HEK293 (cell line): ENCODE measurements around the gene ZNF202.

ENCODE experiments used
- CTCF ChIA-PET: fragments of 350-600 bp; formaldehyde crosslinking; extraction: SDS; loops from one replicate; lab custom pipeline; 2021; ENCODE audit warnings: antibody characterized with exemption; lab: Yijun Ruan, JAX
- POLR2A ChIA-PET: fragments of 300-600 bp; formaldehyde crosslinking; extraction: SDS; loops from one replicate; lab custom pipeline; 2020; ENCODE audit warnings: antibody characterized with exemption, inconsistent platforms; lab: Yijun Ruan, JAX
- H3K27ac ChIP-seq: fragments of 200-500 bp; sonication (Bioruptor generic); 2 replicates; pipeline ENCODE4 v1.5.1; 2014; ENCODE audit warnings: low read depth, low read length, control low read depth, inconsistent platforms; ENCODE audit errors: extremely low read depth
- H3K36me3 ChIP-seq, 2 experiments: fragments of 200-500 bp in 1 of 2; sonication (Bioruptor generic) in 1 of 2; 1 replicate in 1 of 2; 2 replicates in 1 of 2; pipeline ENCODE4 v1.5.1; 2014 to 2017; ENCODE audit warnings: inconsistent platforms in 2 of 2, low read length in 2 of 2; ENCODE audit not compliant: control insufficient read depth in 2 of 2, insufficient read depth in 1 of 2
- H3K4me1 ChIP-seq: fragments of 200-500 bp; sonication (Bioruptor generic); 2 replicates; pipeline ENCODE4 v1.5.1; 2014; ENCODE audit warnings: mild to moderate bottlenecking, low read length, inconsistent platforms; ENCODE audit not compliant: control insufficient read depth, insufficient read depth
- H3K4me3 ChIP-seq: 2 replicates; pipeline ENCODE4 v1.5.1; 2011; ENCODE audit warnings: low read depth, mild to moderate bottlenecking, control low read depth, low read length, moderate library complexity
- H3K9me3 ChIP-seq: fragments of 200-500 bp; sonication (Bioruptor generic); 2 replicates; pipeline ENCODE4 v1.5.1; 2014; ENCODE audit warnings: low read depth, low read length, inconsistent platforms; ENCODE audit not compliant: control insufficient read depth, insufficient read depth
- ELK4 ChIP-seq: IDR thresholded peaks from 2 replicates; pipeline ENCODE4 v1.6.1; 2011; ENCODE audit warnings: mild to moderate bottlenecking, low read depth, low read length, borderline replicate concordance
- GLIS2 ChIP-seq: fragments of 450-650 bp; formaldehyde crosslinking; IDR thresholded peaks from 2 replicates; pipeline ENCODE4 v1.5.1; 2016; ENCODE audit warnings: missing biosample characterization, missing genetic modification characterization
- ZBTB21 ChIP-seq: fragments of 450-650 bp; formaldehyde crosslinking; IDR thresholded peaks from 2 replicates; pipeline ENCODE4 v1.5.1; 2017; ENCODE audit warnings: missing biosample characterization, missing genetic modification characterization
- ZBTB48 ChIP-seq: fragments of 450-650 bp; formaldehyde crosslinking; IDR thresholded peaks from 2 replicates; pipeline ENCODE4 v1.5.1; 2016; ENCODE audit warnings: missing biosample characterization, missing genetic modification characterization
- ZNF302 ChIP-seq: fragments of 450-650 bp; formaldehyde crosslinking; IDR thresholded peaks from 2 replicates; pipeline ENCODE4 v1.5.1; 2016; ENCODE audit warnings: missing biosample characterization, missing genetic modification characterization, low read depth
- ZNF558 ChIP-seq: fragments of 450-650 bp; formaldehyde crosslinking; IDR thresholded peaks from 2 replicates; pipeline ENCODE4 v1.5.1; 2016; ENCODE audit warnings: missing biosample characterization, missing genetic modification characterization
- ZNF621 ChIP-seq: fragments of 450-650 bp; formaldehyde crosslinking; IDR thresholded peaks from 2 replicates; pipeline ENCODE4 v1.5.1; 2017; ENCODE audit warnings: missing biosample characterization, missing genetic modification characterization
- ZNF768 ChIP-seq: fragments of 450-650 bp; formaldehyde crosslinking; IDR thresholded peaks from 2 replicates; pipeline ENCODE4 v1.5.1; 2018; ENCODE audit warnings: missing biosample characterization, mild to moderate bottlenecking, missing genetic modification characterization
- ZNF837 ChIP-seq: fragments of 450-650 bp; formaldehyde crosslinking; IDR thresholded peaks from 2 replicates; pipeline ENCODE4 v1.5.1; 2016; ENCODE audit warnings: missing biosample characterization, missing genetic modification characterization
- TF ChIP-seq, protein P1 (sequence below): fragments of 450-650 bp; formaldehyde crosslinking; IDR thresholded peaks from 2 replicates; pipeline ENCODE4 v1.5.1; 2016; ENCODE audit warnings: missing biosample characterization, missing genetic modification characterization, borderline replicate concordance
- TF ChIP-seq, protein P2 (sequence below): fragments of 450-650 bp; formaldehyde crosslinking; IDR thresholded peaks from 2 replicates; pipeline ENCODE4 v1.5.1; 2016; ENCODE audit warnings: missing biosample characterization, missing genetic modification characterization
- TF ChIP-seq, protein P3 (sequence below): fragments of 450-650 bp; formaldehyde crosslinking; IDR thresholded peaks from 2 replicates; pipeline ENCODE4 v1.5.1; 2016; ENCODE audit warnings: missing biosample characterization, missing genetic modification characterization, low read depth
- TF ChIP-seq, protein P4 (sequence below): fragments of 450-650 bp; formaldehyde crosslinking; IDR thresholded peaks from 2 replicates; pipeline ENCODE4 v1.5.1; 2017; ENCODE audit warnings: missing biosample characterization, missing genetic modification characterization

The ZNF202 gene

DNA sequence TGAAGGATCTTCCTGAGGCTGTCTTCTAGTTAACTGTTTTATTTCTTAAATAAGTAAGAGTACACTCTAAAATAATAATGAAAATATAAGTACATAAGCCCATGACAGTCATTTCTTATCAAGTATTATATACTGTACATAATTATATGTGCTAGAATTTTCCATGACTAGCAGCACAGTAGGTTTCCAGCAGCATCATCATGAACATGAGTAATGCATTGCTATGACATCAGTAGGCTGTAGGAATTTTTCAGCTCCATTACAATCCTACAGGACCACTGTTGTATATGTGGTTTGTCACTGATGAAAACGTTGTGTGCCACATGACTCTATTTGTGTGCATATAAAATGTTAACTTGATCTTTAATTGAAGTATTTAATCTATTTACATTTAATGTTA is 22.0 kb downstream of the ZNF202 start (continued):
- TF ChIP-seq, protein P1, sequence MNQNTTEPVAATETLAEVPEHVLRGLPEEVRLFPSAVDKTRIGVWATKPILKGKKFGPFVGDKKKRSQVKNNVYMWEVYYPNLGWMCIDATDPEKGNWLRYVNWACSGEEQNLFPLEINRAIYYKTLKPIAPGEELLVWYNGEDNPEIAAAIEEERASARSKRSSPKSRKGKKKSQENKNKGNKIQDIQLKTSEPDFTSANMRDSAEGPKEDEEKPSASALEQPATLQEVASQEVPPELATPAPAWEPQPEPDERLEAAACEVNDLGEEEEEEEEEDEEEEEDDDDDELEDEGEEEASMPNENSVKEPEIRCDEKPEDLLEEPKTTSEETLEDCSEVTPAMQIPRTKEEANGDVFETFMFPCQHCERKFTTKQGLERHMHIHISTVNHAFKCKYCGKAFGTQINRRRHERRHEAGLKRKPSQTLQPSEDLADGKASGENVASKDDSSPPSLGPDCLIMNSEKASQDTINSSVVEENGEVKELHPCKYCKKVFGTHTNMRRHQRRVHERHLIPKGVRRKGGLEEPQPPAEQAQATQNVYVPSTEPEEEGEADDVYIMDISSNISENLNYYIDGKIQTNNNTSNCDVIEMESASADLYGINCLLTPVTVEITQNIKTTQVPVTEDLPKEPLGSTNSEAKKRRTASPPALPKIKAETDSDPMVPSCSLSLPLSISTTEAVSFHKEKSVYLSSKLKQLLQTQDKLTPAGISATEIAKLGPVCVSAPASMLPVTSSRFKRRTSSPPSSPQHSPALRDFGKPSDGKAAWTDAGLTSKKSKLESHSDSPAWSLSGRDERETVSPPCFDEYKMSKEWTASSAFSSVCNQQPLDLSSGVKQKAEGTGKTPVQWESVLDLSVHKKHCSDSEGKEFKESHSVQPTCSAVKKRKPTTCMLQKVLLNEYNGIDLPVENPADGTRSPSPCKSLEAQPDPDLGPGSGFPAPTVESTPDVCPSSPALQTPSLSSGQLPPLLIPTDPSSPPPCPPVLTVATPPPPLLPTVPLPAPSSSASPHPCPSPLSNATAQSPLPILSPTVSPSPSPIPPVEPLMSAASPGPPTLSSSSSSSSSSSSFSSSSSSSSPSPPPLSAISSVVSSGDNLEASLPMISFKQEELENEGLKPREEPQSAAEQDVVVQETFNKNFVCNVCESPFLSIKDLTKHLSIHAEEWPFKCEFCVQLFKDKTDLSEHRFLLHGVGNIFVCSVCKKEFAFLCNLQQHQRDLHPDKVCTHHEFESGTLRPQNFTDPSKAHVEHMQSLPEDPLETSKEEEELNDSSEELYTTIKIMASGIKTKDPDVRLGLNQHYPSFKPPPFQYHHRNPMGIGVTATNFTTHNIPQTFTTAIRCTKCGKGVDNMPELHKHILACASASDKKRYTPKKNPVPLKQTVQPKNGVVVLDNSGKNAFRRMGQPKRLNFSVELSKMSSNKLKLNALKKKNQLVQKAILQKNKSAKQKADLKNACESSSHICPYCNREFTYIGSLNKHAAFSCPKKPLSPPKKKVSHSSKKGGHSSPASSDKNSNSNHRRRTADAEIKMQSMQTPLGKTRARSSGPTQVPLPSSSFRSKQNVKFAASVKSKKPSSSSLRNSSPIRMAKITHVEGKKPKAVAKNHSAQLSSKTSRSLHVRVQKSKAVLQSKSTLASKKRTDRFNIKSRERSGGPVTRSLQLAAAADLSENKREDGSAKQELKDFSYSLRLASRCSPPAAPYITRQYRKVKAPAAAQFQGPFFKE (tag by site-specific recombination): no peak
- TF ChIP-seq GLIS2 (tag by site-specific recombination) (no peak), ZNF302 (tag by site-specific recombination) (no peak), ZNF768 (no peak)

- TF ChIP-seq, protein P2, sequence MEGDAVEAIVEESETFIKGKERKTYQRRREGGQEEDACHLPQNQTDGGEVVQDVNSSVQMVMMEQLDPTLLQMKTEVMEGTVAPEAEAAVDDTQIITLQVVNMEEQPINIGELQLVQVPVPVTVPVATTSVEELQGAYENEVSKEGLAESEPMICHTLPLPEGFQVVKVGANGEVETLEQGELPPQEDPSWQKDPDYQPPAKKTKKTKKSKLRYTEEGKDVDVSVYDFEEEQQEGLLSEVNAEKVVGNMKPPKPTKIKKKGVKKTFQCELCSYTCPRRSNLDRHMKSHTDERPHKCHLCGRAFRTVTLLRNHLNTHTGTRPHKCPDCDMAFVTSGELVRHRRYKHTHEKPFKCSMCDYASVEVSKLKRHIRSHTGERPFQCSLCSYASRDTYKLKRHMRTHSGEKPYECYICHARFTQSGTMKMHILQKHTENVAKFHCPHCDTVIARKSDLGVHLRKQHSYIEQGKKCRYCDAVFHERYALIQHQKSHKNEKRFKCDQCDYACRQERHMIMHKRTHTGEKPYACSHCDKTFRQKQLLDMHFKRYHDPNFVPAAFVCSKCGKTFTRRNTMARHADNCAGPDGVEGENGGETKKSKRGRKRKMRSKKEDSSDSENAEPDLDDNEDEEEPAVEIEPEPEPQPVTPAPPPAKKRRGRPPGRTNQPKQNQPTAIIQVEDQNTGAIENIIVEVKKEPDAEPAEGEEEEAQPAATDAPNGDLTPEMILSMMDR (tag by site-specific recombination): no peak
- TF ChIP-seq ELK4 (no peak), ZNF621 (tag by site-specific recombination) (no peak), ZNF558 (tag by site-specific recombination) (no peak), ZBTB48 (tag by site-specific recombination) (no peak), ZNF837 (no peak), ZBTB21 (tag by site-specific recombination) (no peak)
- TF ChIP-seq, protein P3, sequence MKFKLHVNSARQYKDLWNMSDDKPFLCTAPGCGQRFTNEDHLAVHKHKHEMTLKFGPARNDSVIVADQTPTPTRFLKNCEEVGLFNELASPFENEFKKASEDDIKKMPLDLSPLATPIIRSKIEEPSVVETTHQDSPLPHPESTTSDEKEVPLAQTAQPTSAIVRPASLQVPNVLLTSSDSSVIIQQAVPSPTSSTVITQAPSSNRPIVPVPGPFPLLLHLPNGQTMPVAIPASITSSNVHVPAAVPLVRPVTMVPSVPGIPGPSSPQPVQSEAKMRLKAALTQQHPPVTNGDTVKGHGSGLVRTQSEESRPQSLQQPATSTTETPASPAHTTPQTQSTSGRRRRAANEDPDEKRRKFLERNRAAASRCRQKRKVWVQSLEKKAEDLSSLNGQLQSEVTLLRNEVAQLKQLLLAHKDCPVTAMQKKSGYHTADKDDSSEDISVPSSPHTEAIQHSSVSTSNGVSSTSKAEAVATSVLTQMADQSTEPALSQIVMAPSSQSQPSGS (tag by site-specific recombination): no peak
- TF ChIP-seq, protein P4, sequence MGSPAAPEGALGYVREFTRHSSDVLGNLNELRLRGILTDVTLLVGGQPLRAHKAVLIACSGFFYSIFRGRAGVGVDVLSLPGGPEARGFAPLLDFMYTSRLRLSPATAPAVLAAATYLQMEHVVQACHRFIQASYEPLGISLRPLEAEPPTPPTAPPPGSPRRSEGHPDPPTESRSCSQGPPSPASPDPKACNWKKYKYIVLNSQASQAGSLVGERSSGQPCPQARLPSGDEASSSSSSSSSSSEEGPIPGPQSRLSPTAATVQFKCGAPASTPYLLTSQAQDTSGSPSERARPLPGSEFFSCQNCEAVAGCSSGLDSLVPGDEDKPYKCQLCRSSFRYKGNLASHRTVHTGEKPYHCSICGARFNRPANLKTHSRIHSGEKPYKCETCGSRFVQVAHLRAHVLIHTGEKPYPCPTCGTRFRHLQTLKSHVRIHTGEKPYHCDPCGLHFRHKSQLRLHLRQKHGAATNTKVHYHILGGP (tag by site-specific recombination): no peak
- Histone ChIP-seq H3K27ac (no peak overlapping the region), H3K9me3 (no peaks in the 10 kb centered on the region), H3K36me3 (no peaks in the 10 kb centered on the region), H3K4me3 (no peak overlapping the region), H3K4me1 (no peaks in the 10 kb centered on the region)
- ChIA-PET CTCF (interaction anchor here (0.9 to 2.2 kb wide), 2 partner anchors 10 to 77 kb away, joined by 4 to 23 read pairs; no protein-coding TSS in a partner anchor), POLR2A (no interaction called here)
Observed at GRCh38 chr11:123718469-123718868, 23.0 kb downstream of the ZNF202 start.
